ENCODE data around the gene PHACTR2. TPM values are rescaled to one million over a fixed set of nuclear protein-coding genes. Genes with fewer than 3 reads are reported as not detected.
A peak's percentile ranks its signal among the peaks of the same experiment; 100 is the strongest.

Gene PHACTR2
- total and polyA plus RNA-seq, 3 donors from 2014 or later, result 18.3 to 121 (median 102) TPM

DNA sequence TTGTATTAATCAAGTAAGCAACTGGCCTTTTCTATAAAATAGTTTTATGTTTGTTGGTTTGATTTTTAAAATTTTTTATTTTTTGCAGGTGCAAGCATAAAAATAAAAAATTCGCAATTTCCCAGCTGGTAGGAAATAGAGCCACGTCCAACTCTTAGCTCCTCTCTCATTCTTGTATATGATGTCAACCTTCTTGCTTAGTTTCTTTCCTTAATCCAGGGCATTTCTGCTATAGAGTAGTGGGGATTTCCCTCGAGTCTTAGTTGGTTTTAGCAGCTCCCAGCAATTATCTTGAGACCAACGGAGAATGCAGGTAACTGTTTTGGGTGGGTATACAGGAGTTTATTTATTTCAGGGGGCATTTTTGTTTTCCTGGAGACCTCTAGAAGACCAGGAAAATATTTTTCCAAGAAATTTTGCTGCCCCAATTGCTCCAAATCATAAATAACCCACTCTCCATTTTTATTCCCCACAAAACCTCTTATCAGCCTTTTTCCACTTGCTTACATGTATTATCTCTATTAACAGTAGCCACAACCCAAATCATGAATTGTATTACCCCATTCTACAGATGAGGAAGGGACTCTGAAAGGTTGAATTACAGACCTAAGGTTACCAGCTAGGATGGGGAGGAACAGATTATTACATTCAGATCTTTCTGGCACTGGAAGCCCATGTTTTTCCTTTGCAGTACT lies 18.4 kb downstream of the PHACTR2 start:
- Histone ChIP-seq H3K27me3 (no peaks in the 10 kb centered on the region), H3K27ac (peak overlapping the region; percentile 0 to 68)
- intact Hi-C loops (cut with DNase I; ENCODE audit: low total_unique reads), result no loop called here

DNA sequence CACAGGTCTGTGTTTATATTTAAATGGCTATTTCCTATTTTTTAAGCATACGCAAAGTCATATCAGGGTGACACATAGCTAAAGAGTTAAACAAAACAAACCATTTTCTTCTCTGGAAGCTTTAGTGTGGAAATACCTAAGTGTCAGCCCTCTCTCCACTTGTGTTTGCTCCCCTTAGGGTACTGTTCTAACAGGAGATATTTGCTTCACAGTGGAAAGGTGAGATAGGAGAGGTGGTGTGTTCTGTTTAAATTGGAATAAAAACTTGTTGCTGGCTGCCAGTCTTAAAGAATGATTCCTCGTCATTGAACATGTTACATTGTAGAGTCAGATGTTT lies 18.9 kb downstream of the PHACTR2 start:
- H3K9me3 ChIP-seq, result no peaks in the 10 kb centered on the region
- intact Hi-C loops (cut with DNase I; ENCODE audit: low total_unique reads), result no loop called here
- H3K36me3 ChIP-seq (ENCODE audit: low read depth, missing control alignments), result no peaks in the 10 kb centered on the region
- H3K4me3 ChIP-seq, result no peak overlapping the region
- DNase-seq, result no peak
- H3K27ac ChIP-seq, result peak overlapping the region; percentile 0 to 68
- H3K4me1 ChIP-seq, result peaks cover 68% of the 10 kb centered on the region
- TF ChIP-seq, protein P1, sequence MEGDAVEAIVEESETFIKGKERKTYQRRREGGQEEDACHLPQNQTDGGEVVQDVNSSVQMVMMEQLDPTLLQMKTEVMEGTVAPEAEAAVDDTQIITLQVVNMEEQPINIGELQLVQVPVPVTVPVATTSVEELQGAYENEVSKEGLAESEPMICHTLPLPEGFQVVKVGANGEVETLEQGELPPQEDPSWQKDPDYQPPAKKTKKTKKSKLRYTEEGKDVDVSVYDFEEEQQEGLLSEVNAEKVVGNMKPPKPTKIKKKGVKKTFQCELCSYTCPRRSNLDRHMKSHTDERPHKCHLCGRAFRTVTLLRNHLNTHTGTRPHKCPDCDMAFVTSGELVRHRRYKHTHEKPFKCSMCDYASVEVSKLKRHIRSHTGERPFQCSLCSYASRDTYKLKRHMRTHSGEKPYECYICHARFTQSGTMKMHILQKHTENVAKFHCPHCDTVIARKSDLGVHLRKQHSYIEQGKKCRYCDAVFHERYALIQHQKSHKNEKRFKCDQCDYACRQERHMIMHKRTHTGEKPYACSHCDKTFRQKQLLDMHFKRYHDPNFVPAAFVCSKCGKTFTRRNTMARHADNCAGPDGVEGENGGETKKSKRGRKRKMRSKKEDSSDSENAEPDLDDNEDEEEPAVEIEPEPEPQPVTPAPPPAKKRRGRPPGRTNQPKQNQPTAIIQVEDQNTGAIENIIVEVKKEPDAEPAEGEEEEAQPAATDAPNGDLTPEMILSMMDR (IDR thresholded peaks at IDR 0.05), result no peak
- TF ChIP-seq POLR2A (IDR thresholded peaks at IDR 0.05), result no peak
- 62 to 74% methylated on average over 2 of the region's 2 CpGs for WGBS, 2 donors
- no peaks in the 10 kb centered on the region for H3K27me3 ChIP-seq

More for the DNA sequence above, 18.4 kb downstream of the PHACTR2 start:
- no peak for DNase-seq
- Histone ChIP-seq H3K36me3 (ENCODE audit: low read depth, missing control alignments) (no peaks in the 10 kb centered on the region), H3K4me1 (peaks cover 66% of the 10 kb centered on the region), H3K9me3 (no peaks in the 10 kb centered on the region), H3K4me3 (no peak overlapping the region)
- WGBS, 2 donors, result 48 to 73% methylated on average over 4 of the region's 4 CpGs
- no peak for TF ChIP-seq POLR2A (IDR thresholded peaks at IDR 0.05)
- TF ChIP-seq, protein P1 (IDR thresholded peaks at IDR 0.05), result no peak

DNA sequence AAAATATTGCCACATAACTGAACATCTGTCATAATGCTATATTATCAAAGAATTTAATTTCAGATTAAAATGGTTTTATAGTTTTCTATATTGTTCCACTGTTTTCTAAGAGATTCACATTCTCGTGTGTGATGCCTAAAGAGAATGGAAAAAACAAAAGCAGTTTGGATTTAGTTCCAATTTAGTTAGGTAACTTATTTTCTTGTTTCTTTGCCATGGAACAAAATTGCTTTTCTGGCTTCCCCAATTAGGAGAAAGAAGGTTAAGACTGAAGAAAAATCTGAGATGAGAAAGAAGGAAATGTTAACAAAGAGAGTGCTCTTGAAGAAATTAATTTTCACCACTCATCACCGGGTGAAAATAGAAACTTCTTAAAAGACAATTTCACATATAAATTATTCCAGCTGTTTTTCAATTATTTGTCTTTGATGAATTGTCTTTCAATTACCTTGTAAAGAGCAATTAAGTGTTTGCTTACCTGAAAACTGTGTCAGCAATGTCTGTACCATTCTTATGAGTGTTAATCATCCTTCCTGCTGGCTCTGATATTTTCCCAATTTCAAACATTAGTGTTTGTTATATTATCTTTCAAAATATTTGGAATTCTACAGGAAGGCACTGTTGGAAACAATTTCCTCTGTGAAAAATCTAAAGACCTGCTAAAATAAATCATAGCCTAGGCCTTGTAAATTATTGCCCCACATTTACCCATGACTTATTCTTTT lies 19.5 kb downstream of the PHACTR2 start:
- Histone ChIP-seq H3K27me3 (no peaks in the 10 kb centered on the region), H3K27ac (peak overlapping the region; percentile 43 to 68), H3K9me3 (no peaks in the 10 kb centered on the region), H3K4me3 (no peak overlapping the region), H3K4me1 (peaks cover 68% of the 10 kb centered on the region), H3K36me3 (ENCODE audit: low read depth, missing control alignments) (no peaks in the 10 kb centered on the region)
- intact Hi-C loops (cut with DNase I; ENCODE audit: low total_unique reads), result no loop called here
- 34 to 36% methylated on average over 2 of the region's 2 CpGs for WGBS, 2 donors
- TF ChIP-seq POLR2A (IDR thresholded peaks at IDR 0.05), result no peak
- TF ChIP-seq, protein P1 (IDR thresholded peaks at IDR 0.05), result no peak
- DNase-seq, result no peak

DNA sequence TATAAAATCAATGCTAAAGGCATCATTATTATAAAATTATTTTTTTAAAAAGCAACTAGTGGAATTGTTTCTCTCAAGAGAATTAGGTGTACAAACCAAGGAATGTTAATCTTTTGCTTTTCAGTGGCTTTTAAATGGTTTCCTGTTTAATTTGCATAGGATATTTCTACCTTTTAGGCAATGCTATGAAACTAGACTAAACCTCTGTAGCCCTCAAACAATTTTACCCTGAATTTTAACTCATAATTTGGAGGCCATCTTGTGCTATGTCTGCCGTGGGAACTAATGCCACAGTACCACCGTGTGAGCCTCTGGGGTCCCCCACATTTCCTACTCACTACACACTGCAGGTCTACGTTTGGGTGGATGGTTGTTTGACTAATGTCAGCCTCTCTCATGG lies 20.6 kb downstream of the PHACTR2 start:
- DNase-seq, result no peak
- no peaks in the 10 kb centered on the region for H3K27me3 ChIP-seq
- peak overlapping the region in 1 of 2 donors; percentile 68 for H3K27ac ChIP-seq
- H3K36me3 ChIP-seq (ENCODE audit: low read depth, missing control alignments), result no peaks in the 10 kb centered on the region
- no peaks in the 10 kb centered on the region for H3K9me3 ChIP-seq
- WGBS, 2 donors, result 92 to 93% methylated on average over 3 of the region's 3 CpGs
- peaks cover 63% of the 10 kb centered on the region for H3K4me1 ChIP-seq
- H3K4me3 ChIP-seq, result no peak overlapping the region
- no peak for TF ChIP-seq POLR2A (IDR thresholded peaks at IDR 0.05)
- TF ChIP-seq, protein P1 (IDR thresholded peaks at IDR 0.05), result no peak
- intact Hi-C loops (cut with DNase I; ENCODE audit: low total_unique reads), result no loop called here

Measured in testis (tissue), 3 donors.